Measurements from ENCODE around the gene POLR1B. TPM values are rescaled to one million over a fixed set of nuclear protein-coding genes. Genes with fewer than 3 reads are reported as not detected.

The POLR1B gene
- total and polyA plus RNA-seq, 2 experiments from 2014 or later: 15.4 to 58.3 TPM

GRCh38 chr2:112597537-112598322 is 55.5 kb downstream of the POLR1B start (continued):
- no peak for TF ChIP-seq STAT1 (IDR thresholded peaks at IDR 0.05; ENCODE audit: unreplicated experiment)

DNA sequence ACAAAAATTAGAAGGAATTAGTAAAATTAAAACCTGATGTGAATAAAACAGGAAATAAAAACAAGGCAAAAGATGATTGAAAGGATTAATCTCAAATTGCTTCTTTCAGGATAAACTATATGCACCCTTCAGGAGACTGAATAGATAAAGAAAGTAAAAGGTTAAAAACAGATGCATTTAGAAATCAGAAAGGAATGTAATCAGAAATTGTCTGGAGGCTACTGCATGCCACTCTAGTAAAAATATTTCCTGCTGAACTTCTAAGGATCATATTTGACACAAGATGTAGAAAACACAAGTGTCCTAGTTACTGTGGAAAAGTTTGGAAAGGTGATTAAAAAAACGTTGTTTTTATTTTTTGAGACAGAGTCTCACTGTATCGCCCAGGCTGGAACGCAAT is 58.4 kb downstream of the POLR1B start:
- no peak overlapping the region for H3K4me3 Mint-ChIP-seq
- no peaks in the 10 kb centered on the region for H3K4me1 ChIP-seq (ENCODE audit: insufficient read depth)
- no peak for DNase-seq (ENCODE audit: low spot score)
- H3K9me3 Mint-ChIP-seq: no peaks in the 10 kb centered on the region
- H3K27me3 ChIP-seq (ENCODE audit: insufficient read depth): no peaks in the 10 kb centered on the region
- H3K27ac ChIP-seq (ENCODE audit: low read depth): no peak overlapping the region
- H3K4me2 ChIP-seq: no peak overlapping the region
- no peak overlapping the region for H3K4me3 ChIP-seq
- no peaks in the 10 kb centered on the region for H3K36me3 ChIP-seq (ENCODE audit: insufficient read depth)
- H3K4me1 Mint-ChIP-seq: peaks cover 2% of the 10 kb centered on the region; the same call in 2 of the 3 replicates
- no peaks in the 10 kb centered on the region for H3K79me2 ChIP-seq (replicated peaks; ENCODE audit: insufficient read depth)
- H2AFZ ChIP-seq: no peak overlapping the region
- no peaks in the 10 kb centered on the region for H3K36me3 Mint-ChIP-seq (ENCODE audit: low read depth)
- no peak for TF ChIP-seq STAT1 (IDR thresholded peaks at IDR 0.05; ENCODE audit: unreplicated experiment)
- H3K27me3 Mint-ChIP-seq (ENCODE audit: insufficient read depth, low read depth, poor library complexity): peaks cover 4% of the 10 kb centered on the region
- no peak for ATAC-seq
- no peaks in the 10 kb centered on the region for H3K9me2 ChIP-seq (ENCODE audit: insufficient read depth)
- no peaks in the 10 kb centered on the region for H4K20me1 ChIP-seq (replicated peaks; ENCODE audit: insufficient read depth)
- no peak overlapping the region for H3K27ac Mint-ChIP-seq
- no peaks in the 10 kb centered on the region for H3F3A ChIP-seq (replicated peaks; ENCODE audit: low read depth)

DNA sequence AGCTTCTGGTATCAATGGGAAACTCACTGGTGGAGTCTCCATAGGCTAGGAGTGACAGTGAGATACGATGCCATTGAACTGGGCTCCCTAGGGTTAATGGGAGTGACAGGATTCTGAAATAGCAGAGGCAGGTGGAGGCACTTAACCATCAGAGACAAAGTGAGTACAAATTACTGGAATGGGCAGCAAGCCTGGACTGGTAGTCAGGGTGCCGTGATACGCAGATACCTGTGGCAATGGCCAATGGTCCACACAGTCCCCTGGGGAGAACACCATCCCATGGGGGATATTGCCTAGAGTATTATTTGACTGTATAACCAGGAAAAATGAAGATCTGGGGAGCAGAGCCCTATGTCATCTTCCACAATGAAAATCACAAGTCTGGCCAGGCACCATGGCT is 59.5 kb downstream of the POLR1B start:
- Histone ChIP-seq H3K79me2 (replicated peaks; ENCODE audit: insufficient read depth) (no peaks in the 10 kb centered on the region), H3K9me2 (ENCODE audit: insufficient read depth) (no peaks in the 10 kb centered on the region), H3F3A (replicated peaks; ENCODE audit: low read depth) (no peaks in the 10 kb centered on the region), H3K27ac (ENCODE audit: low read depth) (no peak overlapping the region), H3K4me1 (ENCODE audit: insufficient read depth) (no peaks in the 10 kb centered on the region), H2AFZ (no peak overlapping the region), H3K36me3 (ENCODE audit: insufficient read depth) (no peaks in the 10 kb centered on the region), H3K27me3 (ENCODE audit: insufficient read depth) (no peaks in the 10 kb centered on the region), H3K4me3 (no peak overlapping the region), H3K4me2 (no peak overlapping the region), H4K20me1 (replicated peaks; ENCODE audit: insufficient read depth) (no peaks in the 10 kb centered on the region)
- Mint-ChIP-seq H3K36me3 (ENCODE audit: low read depth) (no peaks in the 10 kb centered on the region), H3K27ac (no peak overlapping the region), H3K9me3 (no peaks in the 10 kb centered on the region), H3K4me1 (peaks cover 2% of the 10 kb centered on the region; the same call in 2 of the 3 replicates), H3K4me3 (no peak overlapping the region), H3K27me3 (ENCODE audit: insufficient read depth, low read depth, poor library complexity) (peaks cover 7% of the 10 kb centered on the region)
- DNase-seq (ENCODE audit: low spot score): no peak
- ATAC-seq: no peak
- no peak for TF ChIP-seq ZNF462 (CRISPR knock-in tag; IDR thresholded peaks at IDR 0.05)
- TF ChIP-seq JUNB (IDR thresholded peaks at IDR 0.05; ENCODE audit: unreplicated experiment): no peak
- no peak for TF ChIP-seq ETS1 (IDR thresholded peaks at IDR 0.05)
- TF ChIP-seq REST (IDR thresholded peaks at IDR 0.05; ENCODE audit: unreplicated experiment): no peak
- TF ChIP-seq ZNF114 (CRISPR knock-in tag; IDR thresholded peaks at IDR 0.05): no peak
- no peak for TF ChIP-seq STAT1 (IDR thresholded peaks at IDR 0.05; ENCODE audit: unreplicated experiment)
- TF ChIP-seq EZH2phosphoT487 (IDR thresholded peaks at IDR 0.05; ENCODE audit: unreplicated experiment): no peak

Data from GM23338 (cell line).